Measurements from ENCODE around the gene GPR143. TPM values are rescaled to one million over a fixed set of nuclear protein-coding genes. Genes with fewer than 3 reads are reported as not detected.

The GPR143 gene
- total RNA-seq, 2 experiments from 2014 or later = not detected

- CTCF ChIA-PET (ENCODE audit: unreplicated experiment) = no interaction called here
- no TSS peak for BruUV-seq (replicated peaks)
- H3K4me2 ChIP-seq (ENCODE audit: low read length) = no peak overlapping the region
- no peaks in the 10 kb centered on the region for H3K9me3 ChIP-seq (ENCODE audit: low read length)
- H3K79me2 ChIP-seq (ENCODE audit: insufficient read depth, low read depth, low read length) = no peaks in the 10 kb centered on the region
- no peak overlapping the region for H2AFZ ChIP-seq (ENCODE audit: low read length)
- no peak overlapping the region for H3K4me3 ChIP-seq (ENCODE audit: low read depth, low read length, poor library complexity, severe bottlenecking)
- H4K20me1 ChIP-seq (ENCODE audit: insufficient read depth, low read length) = no peaks in the 10 kb centered on the region
- peaks cover 4% of the 10 kb centered on the region for H3K4me1 ChIP-seq (ENCODE audit: insufficient read depth, low read length, poor library complexity, severe bottlenecking)
- no peaks in the 10 kb centered on the region for H3K36me3 ChIP-seq (ENCODE audit: insufficient read depth, low read length)
- H3K9me2 ChIP-seq (ENCODE audit: insufficient read depth, low read length) = no peaks in the 10 kb centered on the region
- intact Hi-C loops (cut with micrococcal nuclease; ENCODE audit: unreplicated experiment) = loop anchor here (5.0 kb wide), 2 partner anchors 243 to 888 kb away; no protein-coding TSS in a partner anchor
- POLR2A ChIA-PET = no interaction called here
- TF ChIP-seq CTCF (conservative IDR thresholded peaks at IDR 0.05; ENCODE audit: low read length) (no peak), EZH2phosphoT487 (IDR thresholded peaks at IDR 0.05; ENCODE audit: borderline replicate concordance, low read depth, low read length) (no peak)
- no peak overlapping the region for H3K27ac ChIP-seq (ENCODE audit: low read depth, low read length, poor library complexity, severe bottlenecking)
- no peak for DNase-seq (ENCODE audit: low spot score)
These were observed 60.7 kb downstream of the GPR143 start for GRCh38 chrX:9704876-9705465.

GRCh38 chrX:9703406-9703805, 62.2 kb downstream of the GPR143 start:
- no peak overlapping the region for H3K4me2 ChIP-seq (ENCODE audit: low read length)
- H3K36me3 ChIP-seq (ENCODE audit: insufficient read depth, low read length) = no peaks in the 10 kb centered on the region
- ChIA-PET POLR2A (no interaction called here), CTCF (ENCODE audit: unreplicated experiment) (no interaction called here)
- intact Hi-C loops (cut with micrococcal nuclease; ENCODE audit: unreplicated experiment) = no loop called here
- no TSS peak for BruUV-seq (replicated peaks)
- no peak overlapping the region for H3K4me3 ChIP-seq (ENCODE audit: low read depth, low read length, poor library complexity, severe bottlenecking)
- H3K79me2 ChIP-seq (ENCODE audit: insufficient read depth, low read depth, low read length) = no peaks in the 10 kb centered on the region
- no peak for TF ChIP-seq CTCF (conservative IDR thresholded peaks at IDR 0.05; ENCODE audit: low read length)
- TF ChIP-seq EZH2phosphoT487 (IDR thresholded peaks at IDR 0.05; ENCODE audit: borderline replicate concordance, low read depth, low read length) = no peak
- no peak for DNase-seq (ENCODE audit: low spot score)
- no peaks in the 10 kb centered on the region for H3K4me1 ChIP-seq (ENCODE audit: insufficient read depth, low read length, poor library complexity, severe bottlenecking)
- H3K9me3 ChIP-seq (ENCODE audit: low read length) = no peaks in the 10 kb centered on the region
- H4K20me1 ChIP-seq (ENCODE audit: insufficient read depth, low read length) = no peaks in the 10 kb centered on the region
- no peaks in the 10 kb centered on the region for H3K9me2 ChIP-seq (ENCODE audit: insufficient read depth, low read length)
- H2AFZ ChIP-seq (ENCODE audit: low read length) = no peak overlapping the region
- H3K27ac ChIP-seq (ENCODE audit: low read depth, low read length, poor library complexity, severe bottlenecking) = no peak overlapping the region

- ChIA-PET POLR2A (no interaction called here), CTCF (ENCODE audit: unreplicated experiment) (no interaction called here)
- DNase-seq (ENCODE audit: low spot score) = no peak
- H3K36me3 ChIP-seq (ENCODE audit: insufficient read depth, low read length) = no peaks in the 10 kb centered on the region
- no peaks in the 10 kb centered on the region for H3K9me2 ChIP-seq (ENCODE audit: insufficient read depth, low read length)
- TF ChIP-seq EZH2phosphoT487 (IDR thresholded peaks at IDR 0.05; ENCODE audit: borderline replicate concordance, low read depth, low read length) = no peak
- TF ChIP-seq CTCF (conservative IDR thresholded peaks at IDR 0.05; ENCODE audit: low read length) = no peak
- no peak overlapping the region for H3K4me3 ChIP-seq (ENCODE audit: low read depth, low read length, poor library complexity, severe bottlenecking)
- H3K79me2 ChIP-seq (ENCODE audit: insufficient read depth, low read depth, low read length) = no peaks in the 10 kb centered on the region
- intact Hi-C loops (cut with micrococcal nuclease; ENCODE audit: unreplicated experiment) = no loop called here
- H3K4me2 ChIP-seq (ENCODE audit: low read length) = no peak overlapping the region
- no peaks in the 10 kb centered on the region for H3K9me3 ChIP-seq (ENCODE audit: low read length)
- no peak overlapping the region for H2AFZ ChIP-seq (ENCODE audit: low read length)
- BruUV-seq (replicated peaks) = no TSS peak
- no peaks in the 10 kb centered on the region for H4K20me1 ChIP-seq (ENCODE audit: insufficient read depth, low read length)
- no peak overlapping the region for H3K27ac ChIP-seq (ENCODE audit: low read depth, low read length, poor library complexity, severe bottlenecking)
- H3K4me1 ChIP-seq (ENCODE audit: insufficient read depth, low read length, poor library complexity, severe bottlenecking) = no peaks in the 10 kb centered on the region
These were observed 63.9 kb downstream of the GPR143 start for GRCh38 chrX:9701790-9702189.
